Psoas muscle (tissue), 8 donors: ENCODE data around the gene GRK5. TPM values are rescaled to one million over a fixed set of nuclear protein-coding genes. Genes with fewer than 3 reads are reported as not detected.

Source experiments
- ATAC-seq, 4 donors: fragments of 200-7000 bp; cut with Tn5 transposase; one replicate each; pipeline ENCODE4 v1.9.1; 2020; ENCODE audit warnings: moderate library complexity in 3 of 4, mild to moderate bottlenecking in 2 of 4
- DNase-seq, 2 donors: peaks; one replicate each; pipeline ENCODE4 v3.0.0-alpha.2; 2020
- H3K27ac ChIP-seq: fragments of 200-600 bp; one replicate; pipeline ENCODE4 v1.8.0; 2022
- H3K27me3 ChIP-seq, 3 donors: fragments of 200-600 bp in 1 of 3; one replicate each; pipeline versions ENCODE4 v1.6.1 to v1.8.0; 2013 to 2022; ENCODE audit warnings: low read length in 2 of 3, mild to moderate bottlenecking in 2 of 3, moderate library complexity in 1 of 3; ENCODE audit not compliant: insufficient read depth in 3 of 3
- H3K36me3 ChIP-seq, 2 donors: fragments of 200-600 bp in 1 of 2; one replicate each; pipeline versions ENCODE4 v1.6.1 to v1.8.0; 2013 to 2022; ENCODE audit warnings: low read depth in 1 of 2, mild to moderate bottlenecking in 1 of 2, moderate library complexity in 1 of 2; ENCODE audit not compliant: insufficient read depth in 1 of 2
- H3K4me1 ChIP-seq: fragments of 200-600 bp; one replicate; pipeline ENCODE4 v1.8.0; 2022
- H3K4me3 ChIP-seq: fragments of 200-600 bp; one replicate; pipeline ENCODE4 v1.8.0; 2022; ENCODE audit warnings: mild to moderate bottlenecking
- H3K9me3 ChIP-seq: fragments of 200-600 bp; one replicate; pipeline ENCODE4 v1.8.0; 2022
- CTCF ChIP-seq: fragments of 200-600 bp; IDR thresholded peaks from one replicate; pipeline ENCODE4 v1.8.0; 2022; ENCODE audit warnings: antibody characterized with exemption
- WGBS, 3 donors: extraction: QIAGEN DNeasy Blood & Tissue Kit; methylation state at CpG; one replicate each; pipeline versions ENCODE4 v1.1.6 to v1.1.7; 2013; 5-methylcytosine and 5-hydroxymethylcytosine counted together
- intact Hi-C, 2 donors: fragments of 100-400 bp; cut with DNase I; formaldehyde crosslinking; loops; one replicate each; pipeline versions ENCODE4 v1.11.0 to v1.14.2; 2022
- polyA plus RNA-seq, 3 donors: library from polyadenylated mRNA; stranded (reverse); fragments of 200-250 nt; gene quantifications; one replicate each; pipeline ENCODE4 v1.2.3, GENCODE V29; 2013
- total RNA-seq, 4 donors: library from RNA; stranded (reverse); fragmentation: NEBNext Ultra II Directional in 2 of 4; extraction: Animal tissue kit (Norgen Biotek cat#: 25700) in 2 of 4; gene quantifications; one replicate each; pipeline versions ENCODE4 v1.2.1 to v1.2.4, GENCODE V29; 2021 to 2023
- donor health status: healthy with polysubstance abuse.
- donor health status: DM: no; HTN: no; CAD: no; lungs with moderate emphysema.
- donor health status: Bipolar disorder and iron deficiency.
- donor health status: healthy.
- donor health status: DM: yes; HTN: yes; CAD: no.
- donor health status: DM: no; HTN: no; CAD: no.
- donor health status: DM: no; HTN: no; CAD: no.
- donor health status: DM: yes; HTN: yes; CAD: no.

Gene GRK5
- total and polyA plus RNA-seq, 7 donors: 7.0 to 15.5 (median 8.0) TPM

- DNase-seq (no peak), ATAC-seq (no peak)
- Histone ChIP-seq H3K27ac (no peak overlapping the region), H3K27me3 (no peaks in the 10 kb centered on the region), H3K36me3 (no peaks in the 10 kb centered on the region), H3K4me1 (no peaks in the 10 kb centered on the region), H3K4me3 (no peak overlapping the region), H3K9me3 (no peaks in the 10 kb centered on the region)
- TF ChIP-seq CTCF: no peak
- 90 to 93% (median 92%) methylated on average over 16 of the region's 16 CpGs for WGBS, 3 donors
- intact Hi-C loops: no loop called here
Observed at GRCh38 chr10:119451300-119451896, 244.0 kb downstream of the GRK5 start.

GRCh38 chr10:119452396-119452795, 245.0 kb downstream of the GRK5 start:
- intact Hi-C loops: no loop called here
- Histone ChIP-seq H3K4me1 (no peaks in the 10 kb centered on the region), H3K36me3 (no peaks in the 10 kb centered on the region), H3K9me3 (no peaks in the 10 kb centered on the region), H3K27me3 (no peaks in the 10 kb centered on the region), H3K27ac (no peak overlapping the region), H3K4me3 (no peak overlapping the region)
- DNase-seq: no peak
- WGBS, 3 donors: 92 to 96% (median 93%) methylated on average over 13 to 14 of the region's 14 CpGs
- ATAC-seq: no peak
- TF ChIP-seq CTCF: no peak

- Histone ChIP-seq H3K9me3 (no peaks in the 10 kb centered on the region), H3K4me1 (no peaks in the 10 kb centered on the region), H3K27me3 (no peaks in the 10 kb centered on the region), H3K36me3 (no peaks in the 10 kb centered on the region), H3K27ac (no peak overlapping the region), H3K4me3 (no peak overlapping the region)
- no peak for ATAC-seq
- no peak for TF ChIP-seq CTCF
- intact Hi-C loops: no loop called here
- 68 to 75% (median 71%) methylated on average over 11 of the region's 11 CpGs for WGBS, 3 donors
- no peak for DNase-seq
Observed at GRCh38 chr10:119453313-119453712, 245.9 kb downstream of the GRK5 start.

GRCh38 chr10:119454316-119454715, 246.9 kb downstream of the GRK5 start:
- intact Hi-C loops: no loop called here

More at GRCh38 chr10:119454316-119454715, 246.9 kb downstream of the GRK5 start:
- no peaks in the 10 kb centered on the region for H3K4me1 ChIP-seq
- H3K27ac ChIP-seq: no peak overlapping the region
- TF ChIP-seq CTCF: no peak
- no peaks in the 10 kb centered on the region for H3K36me3 ChIP-seq
- 87 to 89% (median 88%) methylated on average over 13 of the region's 13 CpGs for WGBS, 3 donors
- no peak for ATAC-seq
- H3K9me3 ChIP-seq: no peaks in the 10 kb centered on the region
- H3K4me3 ChIP-seq: no peak overlapping the region
- peak in 1 of 2 donors; percentile 25 for DNase-seq
- H3K27me3 ChIP-seq: no peaks in the 10 kb centered on the region
